ENCODE measurements around the gene ASTN1.

ASTN1 gene

GRCh38 chr1:177035586-177035985 lies 128.9 kb downstream of the ASTN1 start:
- DNase-seq (ENCODE audit: low read depth in 1 of 2, low spot score in 1 of 2) = no peak
- in situ Hi-C loops (cut with HindIII; ENCODE audit: low pct_unique_long_range_greater_than_20kb, low sequenced_read_pairs) = no loop called here
- TF ChIP-seq JUND (IDR thresholded peaks at IDR 0.05; ENCODE audit: low read depth) = no peak

GRCh38 chr1:177033628-177034027 lies 130.9 kb downstream of the ASTN1 start:
- TF ChIP-seq JUND (IDR thresholded peaks at IDR 0.05; ENCODE audit: low read depth) = no peak
- in situ Hi-C loops (cut with HindIII; ENCODE audit: low pct_unique_long_range_greater_than_20kb, low sequenced_read_pairs) = no loop called here
- no peak for DNase-seq (ENCODE audit: low read depth in 1 of 2, low spot score in 1 of 2)

- DNase-seq (ENCODE audit: low read depth in 1 of 2, low spot score in 1 of 2) = no peak
- no peak for TF ChIP-seq JUND (IDR thresholded peaks at IDR 0.05; ENCODE audit: low read depth)
- in situ Hi-C loops (cut with HindIII; ENCODE audit: low pct_unique_long_range_greater_than_20kb, low sequenced_read_pairs) = no loop called here
Measured at GRCh38 chr1:177032434-177032833, 132.1 kb downstream of the ASTN1 start.

- TF ChIP-seq JUND (IDR thresholded peaks at IDR 0.05; ENCODE audit: low read depth) = no peak
- DNase-seq (ENCODE audit: low read depth in 1 of 2, low spot score in 1 of 2) = no peak
- in situ Hi-C loops (cut with HindIII; ENCODE audit: low pct_unique_long_range_greater_than_20kb, low sequenced_read_pairs) = no loop called here
Measured at GRCh38 chr1:177024623-177025022, 139.9 kb downstream of the ASTN1 start.

- in situ Hi-C loops (cut with HindIII; ENCODE audit: low pct_unique_long_range_greater_than_20kb, low sequenced_read_pairs) = no loop called here
- no peak for TF ChIP-seq JUND (IDR thresholded peaks at IDR 0.05; ENCODE audit: low read depth)
- no peak for DNase-seq (ENCODE audit: low read depth in 1 of 2, low spot score in 1 of 2)
Measured at GRCh38 chr1:177023726-177024125, 140.8 kb downstream of the ASTN1 start.

GRCh38 chr1:177023249-177023648 lies 141.3 kb downstream of the ASTN1 start:
- DNase-seq (ENCODE audit: low read depth in 1 of 2, low spot score in 1 of 2) = no peak
- no peak for TF ChIP-seq JUND (IDR thresholded peaks at IDR 0.05; ENCODE audit: low read depth)
- in situ Hi-C loops (cut with HindIII; ENCODE audit: low pct_unique_long_range_greater_than_20kb, low sequenced_read_pairs) = no loop called here

GRCh38 chr1:177021687-177022086 lies 142.8 kb downstream of the ASTN1 start:
- no peak for DNase-seq (ENCODE audit: low read depth in 1 of 2, low spot score in 1 of 2)
- TF ChIP-seq JUND (IDR thresholded peaks at IDR 0.05; ENCODE audit: low read depth) = no peak
- in situ Hi-C loops (cut with HindIII; ENCODE audit: low pct_unique_long_range_greater_than_20kb, low sequenced_read_pairs) = no loop called here

- no peak for TF ChIP-seq JUND (IDR thresholded peaks at IDR 0.05; ENCODE audit: low read depth)
- in situ Hi-C loops (cut with HindIII; ENCODE audit: low pct_unique_long_range_greater_than_20kb, low sequenced_read_pairs) = no loop called here
- no peak for DNase-seq (ENCODE audit: low read depth in 1 of 2, low spot score in 1 of 2)
Measured at GRCh38 chr1:177020851-177021589, 143.5 kb downstream of the ASTN1 start.

- DNase-seq (ENCODE audit: low read depth in 1 of 2, low spot score in 1 of 2) = no peak
- in situ Hi-C loops (cut with HindIII; ENCODE audit: low pct_unique_long_range_greater_than_20kb, low sequenced_read_pairs) = no loop called here
- no peak for TF ChIP-seq JUND (IDR thresholded peaks at IDR 0.05; ENCODE audit: low read depth)
Measured at GRCh38 chr1:177017287-177017852, 147.1 kb downstream of the ASTN1 start.

- no peak for DNase-seq (ENCODE audit: low read depth in 1 of 2, low spot score in 1 of 2)
- no peak for TF ChIP-seq JUND (IDR thresholded peaks at IDR 0.05; ENCODE audit: low read depth)
- in situ Hi-C loops (cut with HindIII; ENCODE audit: low pct_unique_long_range_greater_than_20kb, low sequenced_read_pairs) = no loop called here
Measured at GRCh38 chr1:177014325-177014724, 150.2 kb downstream of the ASTN1 start.

GRCh38 chr1:177012342-177012925 lies 152.1 kb downstream of the ASTN1 start:
- no peak for TF ChIP-seq JUND (IDR thresholded peaks at IDR 0.05; ENCODE audit: low read depth)
- in situ Hi-C loops (cut with HindIII; ENCODE audit: low pct_unique_long_range_greater_than_20kb, low sequenced_read_pairs) = no loop called here
- DNase-seq (ENCODE audit: low read depth in 1 of 2, low spot score in 1 of 2) = no peak

- DNase-seq (ENCODE audit: low read depth in 1 of 2, low spot score in 1 of 2) = no peak
- TF ChIP-seq JUND (IDR thresholded peaks at IDR 0.05; ENCODE audit: low read depth) = no peak
- in situ Hi-C loops (cut with HindIII; ENCODE audit: low pct_unique_long_range_greater_than_20kb, low sequenced_read_pairs) = no loop called here
Measured at GRCh38 chr1:177011508-177011907, 153.0 kb downstream of the ASTN1 start.

- DNase-seq (ENCODE audit: low read depth in 1 of 2, low spot score in 1 of 2) = no peak
- in situ Hi-C loops (cut with HindIII; ENCODE audit: low pct_unique_long_range_greater_than_20kb, low sequenced_read_pairs) = no loop called here
- no peak for TF ChIP-seq JUND (IDR thresholded peaks at IDR 0.05; ENCODE audit: low read depth)
Measured at GRCh38 chr1:177010211-177010825, 154.2 kb downstream of the ASTN1 start.

All from T47D (cell line).